ENCODE measurements around the gene SYNPR. TPM values are rescaled to one million over a fixed set of nuclear protein-coding genes. Genes with fewer than 3 reads are reported as not detected.
"Not testable (repeated sequence)": the region's sequence is repeated elsewhere in the genome, so short reads cannot be mapped to it uniquely, and the experiment has no call there.

SYNPR gene
- total RNA-seq, 1 donor = not detected

DNA sequence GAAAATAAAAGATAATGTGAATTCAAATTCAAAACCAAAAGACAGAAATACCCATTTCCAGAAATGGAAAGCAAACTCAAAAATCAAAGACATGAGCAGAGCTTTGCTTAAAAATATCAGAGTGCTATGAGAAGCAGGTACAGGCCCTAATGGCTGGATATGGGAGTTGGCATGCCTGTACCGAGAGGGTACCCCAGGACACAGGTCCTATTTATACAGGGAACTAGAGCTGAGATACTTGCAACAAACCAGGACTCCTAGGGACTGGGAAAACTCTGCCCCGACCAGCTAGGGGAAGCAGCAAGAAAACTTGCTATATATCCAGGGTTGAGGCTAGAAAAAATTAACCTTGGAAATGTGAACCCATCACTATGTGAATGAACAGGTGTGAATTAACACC is 36.0 kb upstream of the SYNPR start:
- no peak for DNase-seq (ENCODE audit: low read depth)
- TF ChIP-seq, protein P1, sequence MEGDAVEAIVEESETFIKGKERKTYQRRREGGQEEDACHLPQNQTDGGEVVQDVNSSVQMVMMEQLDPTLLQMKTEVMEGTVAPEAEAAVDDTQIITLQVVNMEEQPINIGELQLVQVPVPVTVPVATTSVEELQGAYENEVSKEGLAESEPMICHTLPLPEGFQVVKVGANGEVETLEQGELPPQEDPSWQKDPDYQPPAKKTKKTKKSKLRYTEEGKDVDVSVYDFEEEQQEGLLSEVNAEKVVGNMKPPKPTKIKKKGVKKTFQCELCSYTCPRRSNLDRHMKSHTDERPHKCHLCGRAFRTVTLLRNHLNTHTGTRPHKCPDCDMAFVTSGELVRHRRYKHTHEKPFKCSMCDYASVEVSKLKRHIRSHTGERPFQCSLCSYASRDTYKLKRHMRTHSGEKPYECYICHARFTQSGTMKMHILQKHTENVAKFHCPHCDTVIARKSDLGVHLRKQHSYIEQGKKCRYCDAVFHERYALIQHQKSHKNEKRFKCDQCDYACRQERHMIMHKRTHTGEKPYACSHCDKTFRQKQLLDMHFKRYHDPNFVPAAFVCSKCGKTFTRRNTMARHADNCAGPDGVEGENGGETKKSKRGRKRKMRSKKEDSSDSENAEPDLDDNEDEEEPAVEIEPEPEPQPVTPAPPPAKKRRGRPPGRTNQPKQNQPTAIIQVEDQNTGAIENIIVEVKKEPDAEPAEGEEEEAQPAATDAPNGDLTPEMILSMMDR (IDR thresholded peaks at IDR 0.05; ENCODE audit: insufficient read depth, low read length) = no peak
- no peak overlapping the region for H3K4me3 ChIP-seq (ENCODE audit: low read depth, low read length)

DNA sequence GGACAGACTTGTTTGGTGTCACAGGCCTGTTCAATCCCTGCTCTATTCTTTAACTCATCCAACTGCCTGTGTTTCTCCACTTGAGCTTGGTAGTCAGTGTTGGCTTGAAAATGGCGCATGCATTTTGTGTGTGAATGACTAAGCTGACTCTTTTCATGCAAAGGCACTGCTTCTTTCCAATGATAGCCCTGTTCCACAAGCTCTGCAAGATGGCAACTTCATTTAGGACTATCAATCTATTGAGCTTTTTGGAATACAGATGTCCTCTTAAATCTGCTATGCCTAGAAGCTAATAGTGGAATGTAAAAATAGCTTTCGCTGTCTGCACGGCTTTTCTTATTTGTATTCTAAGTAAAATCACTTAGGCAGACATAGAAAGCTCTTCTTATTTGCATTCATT is 33.6 kb upstream of the SYNPR start:
- no peak for DNase-seq (ENCODE audit: low read depth)
- TF ChIP-seq, protein P1 (IDR thresholded peaks at IDR 0.05; ENCODE audit: insufficient read depth, low read length) = no peak
- no peak overlapping the region for H3K4me3 ChIP-seq (ENCODE audit: low read depth, low read length)

DNA sequence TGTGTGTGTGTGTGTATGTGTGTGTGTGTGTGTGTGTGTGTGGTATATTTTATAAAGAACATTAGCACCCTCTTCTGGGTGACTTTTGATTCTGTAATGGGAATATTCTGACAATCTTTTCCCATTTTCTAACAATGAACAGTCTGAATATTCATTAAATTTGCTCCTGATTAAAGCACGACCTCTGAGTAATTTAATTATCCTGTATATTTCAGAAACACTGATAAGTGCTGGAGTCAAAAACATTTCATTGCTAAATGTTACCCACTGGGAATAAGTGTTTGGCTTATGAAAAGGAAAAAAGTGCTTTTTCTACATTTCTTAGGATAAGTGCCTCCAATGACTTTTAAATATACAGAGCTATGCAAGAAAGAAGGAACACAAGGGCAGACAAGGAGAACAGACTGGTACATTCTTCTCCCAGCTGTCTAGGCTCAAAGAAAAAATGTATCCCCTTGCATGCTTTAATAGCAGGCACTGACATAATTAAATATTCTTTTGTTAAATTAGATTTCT is 32.3 kb upstream of the SYNPR start:
- no peak overlapping the region for H3K4me3 ChIP-seq (ENCODE audit: low read depth, low read length)
- DNase-seq (ENCODE audit: low read depth) = no peak
- TF ChIP-seq, protein P1 (IDR thresholded peaks at IDR 0.05; ENCODE audit: insufficient read depth, low read length) = no peak

DNA sequence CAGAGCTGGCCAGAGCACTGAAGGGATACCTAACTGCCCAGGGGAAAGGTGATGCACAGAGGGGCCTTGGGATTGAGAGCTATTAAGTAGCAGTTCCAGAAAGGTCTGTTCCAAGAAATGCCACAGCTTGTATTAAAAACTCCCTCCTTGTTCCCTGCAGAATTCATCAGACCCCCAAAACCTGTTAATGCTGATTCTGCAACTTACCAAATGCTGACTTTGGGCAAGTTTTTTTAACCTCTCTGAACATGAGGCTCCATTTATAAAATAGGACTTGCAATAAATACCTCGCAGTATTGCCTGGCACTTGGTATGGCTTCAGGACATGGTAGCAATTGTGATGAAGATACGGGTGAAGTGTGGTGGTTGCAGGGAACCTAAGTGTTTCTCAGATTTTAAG is 30.1 kb upstream of the SYNPR start:
- TF ChIP-seq, protein P1 (IDR thresholded peaks at IDR 0.05; ENCODE audit: insufficient read depth, low read length) = no peak
- no peak for DNase-seq (ENCODE audit: low read depth)
- H3K4me3 ChIP-seq (ENCODE audit: low read depth, low read length) = no peak overlapping the region

DNA sequence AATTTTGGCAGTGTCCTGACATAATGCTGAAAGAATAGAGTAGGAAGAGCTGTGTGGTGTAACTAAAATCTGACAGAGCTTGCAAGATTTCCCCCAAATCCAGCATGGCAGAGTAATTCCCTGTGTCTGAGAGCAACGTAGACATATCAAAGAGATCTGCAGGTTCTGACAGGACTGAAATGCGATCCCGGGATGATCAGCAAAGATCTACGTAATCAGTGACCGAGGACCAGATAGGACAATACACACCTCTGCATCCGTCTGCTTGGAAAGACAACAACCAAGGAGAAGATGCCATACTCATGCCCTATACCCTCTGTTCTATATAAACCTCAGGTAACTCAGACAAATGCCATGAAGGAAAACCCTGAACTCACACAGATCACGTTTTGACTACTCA is 26.6 kb upstream of the SYNPR start:
- DNase-seq (ENCODE audit: low read depth) = no peak

DNA sequence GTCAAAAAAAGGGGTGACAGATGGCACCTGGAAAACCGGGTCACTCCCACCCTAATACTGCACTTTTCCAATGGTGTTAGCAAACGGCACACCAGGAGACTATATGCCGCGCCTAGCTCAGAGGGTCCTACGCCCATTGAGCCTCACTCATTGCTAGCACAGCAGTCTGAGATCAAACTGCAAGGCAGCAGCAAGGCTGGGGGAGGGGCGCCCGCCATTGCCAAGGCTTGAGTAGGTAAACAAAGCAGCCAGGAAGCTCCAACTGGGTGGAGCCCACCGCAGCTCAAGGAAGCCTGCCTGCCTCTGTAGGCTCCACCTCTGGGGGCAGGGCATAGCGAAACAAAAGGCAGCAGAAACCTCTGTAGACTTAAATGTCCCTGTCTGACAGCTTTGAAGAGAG is 22.3 kb upstream of the SYNPR start:
- not testable (repeated sequence) for DNase-seq (ENCODE audit: low read depth); H3K4me3 ChIP-seq (ENCODE audit: low read depth, low read length)

More for the DNA sequence above, 26.6 kb upstream of the SYNPR start:
- H3K4me3 ChIP-seq (ENCODE audit: low read depth, low read length) = no peak overlapping the region
- TF ChIP-seq, protein P1 (IDR thresholded peaks at IDR 0.05; ENCODE audit: insufficient read depth, low read length) = no peak

DNA sequence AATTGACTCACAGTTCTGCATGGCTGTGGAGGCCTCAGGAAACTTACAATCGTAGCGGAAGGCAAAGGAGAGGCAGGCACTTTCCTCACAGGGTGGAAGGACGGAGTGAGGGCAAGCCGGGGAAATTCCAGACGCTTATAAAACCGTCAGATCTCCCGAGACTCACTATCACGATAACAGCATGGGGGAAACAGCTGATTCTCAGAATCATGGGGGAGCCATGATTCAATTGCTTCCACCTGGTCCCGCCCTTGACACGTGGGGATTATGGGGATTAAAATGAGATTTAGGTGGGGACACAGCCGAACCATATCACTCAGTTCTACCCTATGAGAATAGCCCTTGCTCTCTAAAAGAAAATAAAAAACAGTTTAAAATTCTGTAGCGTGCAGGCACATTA is 13.4 kb upstream of the SYNPR start:
- TF ChIP-seq, protein P1 (IDR thresholded peaks at IDR 0.05; ENCODE audit: insufficient read depth, low read length) = no peak
- H3K4me3 ChIP-seq (ENCODE audit: low read depth, low read length) = no peak overlapping the region
- DNase-seq (ENCODE audit: low read depth) = no peak
